Liver (tissue), 9 donors: Measurements from ENCODE around the gene MYBPH. TPM values are rescaled to one million over a fixed set of nuclear protein-coding genes. Genes with fewer than 3 reads are reported as not detected.

Source experiments
- DNase-seq: peaks from one replicate; pipeline ENCODE4 v3.0.0-alpha.2; 2017; ENCODE audit warnings: low spot score
- H3K27ac ChIP-seq, 2 donors: one replicate each; pipeline ENCODE4 v1.7.0; 2013; ENCODE audit warnings: inconsistent platforms in 2 of 2, low read length in 2 of 2, control low read depth in 1 of 2, low read depth in 1 of 2, mild to moderate bottlenecking in 1 of 2
- H3K27me3 ChIP-seq, 4 donors: one replicate each; pipeline versions ENCODE4 v1.6.1 to v1.7.0; 2013; ENCODE audit warnings: low read length in 3 of 4, inconsistent platforms in 1 of 4, mild to moderate bottlenecking in 1 of 4, moderate library complexity in 1 of 4; ENCODE audit not compliant: control insufficient read depth in 4 of 4, insufficient read depth in 4 of 4
- H3K36me3 ChIP-seq, 4 donors: one replicate each; pipeline versions ENCODE4 v1.6.1 to v1.7.0; 2013; ENCODE audit warnings: low read length in 3 of 4, mild to moderate bottlenecking in 3 of 4, low read depth in 1 of 4, moderate library complexity in 1 of 4; ENCODE audit not compliant: control insufficient read depth in 4 of 4, insufficient read depth in 3 of 4
- H3K4me1 ChIP-seq, 4 donors: one replicate each; pipeline versions ENCODE4 v1.6.1 to v1.7.0; 2013; ENCODE audit warnings: low read length in 3 of 4, mild to moderate bottlenecking in 3 of 4, moderate library complexity in 1 of 4; ENCODE audit not compliant: control insufficient read depth in 4 of 4, insufficient read depth in 4 of 4
- H3K4me3 ChIP-seq, 3 donors: one replicate each; pipeline versions ENCODE4 v1.6.1 to v1.7.0; 2013; ENCODE audit warnings: low read length in 3 of 3, control low read depth in 1 of 3, low read depth in 1 of 3, mild to moderate bottlenecking in 1 of 3
- H3K9ac ChIP-seq, 2 donors: one replicate each; pipeline ENCODE4 v1.7.0; 2013; ENCODE audit warnings: low read length in 2 of 2, mild to moderate bottlenecking in 2 of 2, moderate library complexity in 2 of 2, control low read depth in 1 of 2, low read depth in 1 of 2
- H3K9me3 ChIP-seq, 4 donors: one replicate each; pipeline versions ENCODE4 v1.6.1 to v1.7.0; 2013; ENCODE audit warnings: low read length in 3 of 4; ENCODE audit not compliant: control insufficient read depth in 4 of 4
- CTCF ChIP-seq: fragments of 150-350 bp; IDR thresholded peaks from 2 replicates; pipeline ENCODE4 v1.5.1; 2017; ENCODE audit warnings: improper control_type of control experiment, low read depth, low read length; ENCODE audit not compliant: missing input control
- EGR1 ChIP-seq, 2 donors: IDR thresholded peaks; 2 replicates each; pipeline ENCODE4 v1.6.1; 2016 to 2018; ENCODE audit warnings: antibody characterized with exemption in 2 of 2, low read depth in 2 of 2
- FOXA2 ChIP-seq: IDR thresholded peaks from 2 replicates; pipeline ENCODE4 v1.6.1; 2016; ENCODE audit warnings: antibody characterized with exemption
- GABPA ChIP-seq, 2 donors: IDR thresholded peaks in 1 of 2; conservative IDR thresholded peaks in 1 of 2; 2 replicates each; pipeline ENCODE4 v1.6.1; 2016; ENCODE audit warnings: antibody characterized with exemption in 2 of 2, mild to moderate bottlenecking in 1 of 2, moderate library complexity in 1 of 2
- HNF4A ChIP-seq, 2 donors: conservative IDR thresholded peaks; 2 replicates each; pipeline ENCODE4 v1.6.1; 2016; ENCODE audit warnings: antibody characterized with exemption in 2 of 2, mild to moderate bottlenecking in 2 of 2
- HNF4G ChIP-seq: IDR thresholded peaks from 2 replicates; pipeline ENCODE4 v1.6.1; 2016; ENCODE audit warnings: antibody characterized with exemption
- NR2F2 ChIP-seq: IDR thresholded peaks from 2 replicates; pipeline ENCODE4 v1.6.1; 2016; ENCODE audit warnings: antibody characterized with exemption
- RAD21 ChIP-seq, 2 donors: IDR thresholded peaks; 2 replicates each; pipeline ENCODE4 v1.6.1; 2016; ENCODE audit warnings: antibody characterized with exemption in 2 of 2, mild to moderate bottlenecking in 2 of 2
- REST ChIP-seq: IDR thresholded peaks from 2 replicates; pipeline ENCODE4 v1.6.1; 2016; ENCODE audit warnings: antibody characterized with exemption, mild to moderate bottlenecking
- TAF1 ChIP-seq: conservative IDR thresholded peaks from 2 replicates; pipeline ENCODE4 v1.6.1; 2016; ENCODE audit warnings: antibody characterized with exemption, mild to moderate bottlenecking
- YY1 ChIP-seq: IDR thresholded peaks from 2 replicates; pipeline ENCODE4 v1.6.1; 2016; ENCODE audit warnings: antibody characterized with exemption, mild to moderate bottlenecking
- WGBS: extraction: QIAGEN DNeasy Blood & Tissue Kit; methylation state at CpG from one replicate; pipeline ENCODE4 v1.1.7; 2013; 5-methylcytosine and 5-hydroxymethylcytosine counted together
- polyA plus RNA-seq, 2 donors: library from polyadenylated mRNA; stranded (reverse) in 1 of 2; unstranded in 1 of 2; fragments of 200-250 nt in 1 of 2; fragments of >200 nt in 1 of 2; fragmentation: Nextera tagmentation in 1 of 2; extraction: Ambion mirVana in 1 of 2; gene quantifications; one replicate each; pipeline versions ENCODE4 v1.2.1 to v1.2.3, GENCODE V29; 2013 to 2015
- total RNA-seq, 2 donors: library from RNA; depleted of rRNA; stranded (reverse); fragments of >200 nt; gene quantifications; one replicate each; pipeline ENCODE4 v1.2.3, GENCODE V29; 2014
- donor health status: healthy.
- donor health status: healthy.
- donor health status: healthy.
- donor health status: healthy.
- donor health status: healthy.

MYBPH gene
- total and polyA plus RNA-seq, 4 donors, result 0.09 TPM; not detected in 3

- no peak for TF ChIP-seq REST
Measured at GRCh38 chr1:203135636-203136305, 39.9 kb downstream of the MYBPH start (continued).

- no peak overlapping the region for H3K27ac ChIP-seq
- H3K9me3 ChIP-seq, result no peaks in the 10 kb centered on the region
- H3K36me3 ChIP-seq, result no peaks in the 10 kb centered on the region
- WGBS, result 91% methylated on average over 12 of the region's 12 CpGs
- DNase-seq, result no peak
- no peaks in the 10 kb centered on the region for H3K27me3 ChIP-seq
- H3K4me3 ChIP-seq, result no peak overlapping the region
- no peak for TF ChIP-seq HNF4G
- TF ChIP-seq REST, result no peak
- TF ChIP-seq NR2F2, result no peak
- no peak for TF ChIP-seq HNF4A (conservative IDR thresholded peaks at IDR 0.05)
- TF ChIP-seq EGR1 (IDR thresholded peaks at IDR 0.05; ENCODE audit: low read depth in 2 of 2), result no peak
- TF ChIP-seq RAD21 (IDR thresholded peaks at IDR 0.05), result no peak
- no peak for TF ChIP-seq FOXA2
- TF ChIP-seq TAF1, result no peak
- TF ChIP-seq GABPA (IDR thresholded peaks at IDR 0.05 in 1 of 2, conservative IDR thresholded peaks at IDR 0.05 in 1 of 2), result no peak
- TF ChIP-seq CTCF, result no peak
- TF ChIP-seq YY1, result no peak
- no peak overlapping the region for H3K9ac ChIP-seq
- peaks cover 0 to 2% (median 0%) of the 10 kb centered on the region in 4 donors for H3K4me1 ChIP-seq
Measured at GRCh38 chr1:203133970-203134725, 41.5 kb downstream of the MYBPH start.
